GM12878 (cell line): ENCODE data around the gene TMEM150B. TPM values are rescaled to one million over a fixed set of nuclear protein-coding genes. Genes with fewer than 3 reads are reported as not detected.

Experiments
- BCLAF1 ChIP-seq: fragments of 450-650 bp; IDR thresholded peaks from 2 replicates; pipeline ENCODE4 v1.6.1; 2017; ENCODE audit warnings: antibody characterized with exemption, mild to moderate bottlenecking, moderate library complexity
- CBFB ChIP-seq: IDR thresholded peaks from 2 replicates; pipeline ENCODE4 v1.6.1; 2016; ENCODE audit warnings: antibody characterized with exemption, low read depth
- CEBPB ChIP-seq, 2 experiments: fragments of 150-350 bp in 1 of 2; IDR thresholded peaks; 2 replicates each; pipeline ENCODE4 v1.6.1; 2012 to 2014; ENCODE audit warnings: low read depth in 2 of 2, low read length in 2 of 2, borderline replicate concordance in 1 of 2, inconsistent platforms in 1 of 2
- CHD1 ChIP-seq: IDR thresholded peaks from 2 replicates; pipeline ENCODE4 v1.6.1; 2012; ENCODE audit warnings: low read depth, low read length, improper control_type of control experiment
- CTCF ChIP-seq, 3 experiments: IDR thresholded peaks in 2 of 3; conservative IDR thresholded peaks in 1 of 3; 2 replicates each; pipeline ENCODE4 v1.5.1; 2011; ENCODE audit warnings: low read depth in 3 of 3, low read length in 3 of 3, mild to moderate bottlenecking in 3 of 3, control low read depth in 2 of 3, moderate library complexity in 2 of 3, inconsistent platforms in 1 of 3, mixed read lengths in 1 of 3; ENCODE audit not compliant: control insufficient read depth in 2 of 3, insufficient read depth in 1 of 3; ENCODE audit errors: extremely low read depth in 1 of 3
- E2F4 ChIP-seq: IDR thresholded peaks from 2 replicates; pipeline ENCODE4 v1.6.1; 2012; ENCODE audit warnings: low read depth, low read length, improper control_type of control experiment
- EGR1 ChIP-seq, 2 experiments: IDR thresholded peaks; 1 replicate in 1 of 2; 2 replicates in 1 of 2; pipeline ENCODE4 v1.6.1; 2011 to 2012; ENCODE audit warnings: low read depth in 2 of 2, low read length in 2 of 2, borderline replicate concordance in 1 of 2, mild to moderate bottlenecking in 1 of 2, moderate library complexity in 1 of 2
- HDGF ChIP-seq: fragments of 450-650 bp; IDR thresholded peaks from 2 replicates; pipeline ENCODE4 v1.6.1; 2016; ENCODE audit warnings: antibody characterized with exemption
- JUND ChIP-seq: IDR thresholded peaks from 2 replicates; pipeline ENCODE4 v1.6.1; 2012; ENCODE audit warnings: low read depth, mild to moderate bottlenecking, low read length, improper control_type of control experiment, moderate library complexity
- NRF1 ChIP-seq: conservative IDR thresholded peaks from 2 replicates; pipeline ENCODE4 v1.6.1; 2011; ENCODE audit warnings: mild to moderate bottlenecking, low read depth, low read length, improper control_type of control experiment
- POLR2AphosphoS5 ChIP-seq: IDR thresholded peaks from 2 replicates; pipeline ENCODE4 v1.6.1; 2011; ENCODE audit warnings: mild to moderate bottlenecking, low read length, inconsistent platforms
- RB1 ChIP-seq: fragments of 450-650 bp; formaldehyde crosslinking; IDR thresholded peaks from 2 replicates; pipeline ENCODE4 v1.6.1; 2017; ENCODE audit warnings: mild to moderate bottlenecking, borderline replicate concordance
- RFX5 ChIP-seq: IDR thresholded peaks from 2 replicates; pipeline ENCODE4 v1.6.1; 2011; ENCODE audit warnings: low read depth, low read length, improper control_type of control experiment
- SKIL ChIP-seq: fragments of 450-650 bp; IDR thresholded peaks from 2 replicates; pipeline ENCODE4 v1.6.1; 2017; ENCODE audit warnings: mild to moderate bottlenecking, low read depth, inconsistent platforms; ENCODE audit not compliant: poor library complexity, severe bottlenecking
- SMAD5 ChIP-seq: IDR thresholded peaks from 2 replicates; pipeline ENCODE4 v1.6.1; 2016; ENCODE audit warnings: antibody characterized with exemption, low read depth
- SP1 ChIP-seq: IDR thresholded peaks from one replicate; pipeline ENCODE4 v1.6.1; 2011; ENCODE audit warnings: low read depth, low read length
- SREBF1 ChIP-seq: IDR thresholded peaks from 2 replicates; pipeline ENCODE4 v1.6.1; 2012; ENCODE audit warnings: mild to moderate bottlenecking, low read length
- SREBF2 ChIP-seq: IDR thresholded peaks from 2 replicates; pipeline ENCODE4 v1.6.1; 2012; ENCODE audit warnings: mild to moderate bottlenecking, low read length
- SRF ChIP-seq, 2 experiments: IDR thresholded peaks; 2 replicates each; pipeline ENCODE4 v1.6.1; 2011; ENCODE audit warnings: low read depth in 2 of 2, low read length in 2 of 2, mild to moderate bottlenecking in 1 of 2, moderate library complexity in 1 of 2
- TAF1 ChIP-seq: IDR thresholded peaks from 2 replicates; pipeline ENCODE4 v1.6.1; 2011; ENCODE audit warnings: mild to moderate bottlenecking, low read depth, low read length, borderline replicate concordance
- ZNF274 ChIP-seq: IDR thresholded peaks from one replicate; pipeline ENCODE4 v1.8.0; 2011; ENCODE audit not compliant: insufficient read length, insufficient read depth
- polyA plus RNA-seq, 11 experiments: library from polyadenylated mRNA; depleted of rRNA in 4 of 11; unstranded in 6 of 11; stranded (reverse) in 5 of 11; fragments of >200 nt; fragmentation: Nextera tagmentation in 4 of 11; fragmentation: Illumina TruSeq in 1 of 11; extraction: Ambion mirVana in 4 of 11; extraction: Trizol in 1 of 11; gene quantifications; 1 replicate in 1 of 11; 2 replicates in 10 of 11; pipeline versions ENCODE4 v1.2.1 to v1.2.3, GENCODE V29; 2011 to 2016; ENCODE audit warnings: inconsistent platforms in 2 of 11, missing spikeins in 2 of 11, low read depth in 1 of 11
- total RNA-seq, 4 experiments: library from RNA; depleted of rRNA in 3 of 4; stranded (reverse); fragments of >200 nt in 3 of 4; fragmentation: Illumina TruSeq in 1 of 4; extraction: Trizol in 1 of 4; gene quantifications; 2 replicates each; pipeline versions ENCODE4 v1.2.1 to v1.2.3, GENCODE V29; 2013 to 2021

Gene TMEM150B
- total and polyA plus RNA-seq, 10 of the 15 experiments (the other 5 are each of a cell fraction or from before 2014, with no cell fraction given) = 0.09 to 0.23 (median 0.18) TPM; not detected in 6

- TF ChIP-seq E2F4 (peak; percentile 77), NRF1 (0 out of 2 replicates have a peak, but pooled peaks have one; percentile 4), RB1 (peak; percentile 56; the same call in 1 of the 2 replicates), CHD1 (no peak), POLR2AphosphoS5 (peak; percentile 51; the same call in 1 of the 2 replicates), JUND (0 out of 2 replicates have a peak, but pooled peaks have one; percentile 22), HDGF (peak; percentile 70; the same call in 1 of the 2 replicates), BCLAF1 (no peak), TAF1 (peak; percentile 50; the same call in 1 of the 2 replicates), SKIL (peak; percentile 77), CEBPB (IDR thresholded peaks at IDR 0.05; ENCODE audit: borderline replicate concordance in 1 of 2, low read depth in 2 of 2, low read length in 2 of 2) (no peak), SP1 (peak; percentile 98), SREBF2 (0 out of 2 replicates have a peak, but pooled peaks have one; percentile 22), ZNF274 (no peak), EGR1 (IDR thresholded peaks at IDR 0.05; ENCODE audit: borderline replicate concordance in 1 of 2, low read depth in 2 of 2, low read length in 2 of 2) (peak in 1 of 2 experiments; percentile 73; a peak in 2 of 3 replicates), SMAD5 (no peak), CTCF (IDR thresholded peaks at IDR 0.05 in 2 of 3, conservative IDR thresholded peaks at IDR 0.05 in 1 of 3; ENCODE audit: control insufficient read depth in 2 of 3, extremely low read depth in 1 of 3, insufficient read depth in 1 of 3, low read depth in 3 of 3, low read length in 3 of 3) (peak; percentile 11 to 19 (median 14); a peak in 3 of 6 replicates), RFX5 (peak; percentile 84; the same call in 1 of the 2 replicates), CBFB (0 out of 2 replicates have a peak, but pooled peaks have one; percentile 30), SRF (IDR thresholded peaks at IDR 0.05; ENCODE audit: low read depth in 2 of 2, low read length in 2 of 2) (no peak), SREBF1 (no peak; the same call in 1 of the 2 replicates)
These were observed 14.2 kb upstream of the TMEM150B start, which contains the start of gene KMT5C (continued) for GRCh38 chr19:55339105-55339888.
